GM18520 (cell line): ENCODE results near the gene KLHL17.

Experiments used
- ATAC-seq: cut with Tn5 transposase; IDR thresholded peaks from one replicate; pipeline ENCODE4 v1.9.1; 2021; ENCODE audit not compliant: unreplicated experiment

The KLHL17 gene

DNA sequence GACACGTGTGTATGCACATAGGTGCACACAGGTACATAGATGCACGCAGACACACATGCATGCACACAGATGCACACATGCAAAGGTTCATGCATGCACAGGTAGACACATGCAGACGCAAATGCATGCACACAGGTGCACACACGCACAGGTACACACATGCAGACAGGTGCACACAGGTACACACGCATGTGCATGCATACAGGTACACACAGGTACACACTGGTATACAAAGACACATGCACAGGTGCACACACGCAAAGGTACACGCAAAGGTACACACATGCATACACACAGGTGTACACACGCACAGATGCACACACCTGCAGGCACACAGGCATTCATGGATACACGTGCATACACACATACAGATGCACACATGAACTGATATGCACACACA is 10.1 kb upstream of the KLHL17 start:
- no peak for ATAC-seq

DNA sequence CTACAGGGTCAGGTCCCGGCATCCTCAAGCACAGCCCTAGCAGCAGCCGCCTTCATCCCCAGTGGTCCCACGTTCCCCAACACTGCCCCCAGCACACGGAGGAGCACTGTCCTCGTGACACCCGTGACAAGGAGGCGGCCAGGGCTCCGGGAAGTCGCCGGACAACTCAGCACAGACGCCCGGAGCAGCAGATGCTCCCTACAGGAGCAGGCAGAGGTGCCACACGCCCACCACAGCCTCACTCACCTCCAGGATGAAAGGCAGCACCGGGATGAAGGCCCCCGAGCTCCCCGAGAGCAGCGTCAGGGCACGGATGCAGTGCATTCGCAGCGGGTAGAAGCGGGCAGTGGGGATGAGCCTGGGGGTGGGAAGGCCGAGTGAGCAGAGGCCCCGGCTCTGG is 9.5 kb upstream of the KLHL17 start:
- ATAC-seq, result no peak

DNA sequence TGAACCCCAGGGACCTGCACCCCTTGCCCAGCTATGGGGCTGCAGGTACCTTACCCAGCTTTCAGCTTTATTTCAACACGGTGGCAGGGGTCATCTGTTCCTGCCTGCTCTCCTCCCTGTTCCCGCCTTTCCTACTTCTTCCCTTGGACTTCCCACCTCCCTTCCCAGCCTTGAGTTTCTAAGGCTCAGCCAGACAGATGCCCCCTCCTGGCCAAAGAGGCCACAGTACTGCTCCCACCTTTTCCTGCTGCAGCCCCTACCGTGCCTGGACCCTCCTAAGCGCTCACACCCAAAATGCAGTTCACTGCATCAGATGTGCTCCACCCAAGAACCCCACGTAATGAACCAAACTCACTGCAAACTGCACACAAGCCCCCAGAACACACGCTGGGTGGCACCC is 9.0 kb upstream of the KLHL17 start:
- no peak for ATAC-seq

DNA sequence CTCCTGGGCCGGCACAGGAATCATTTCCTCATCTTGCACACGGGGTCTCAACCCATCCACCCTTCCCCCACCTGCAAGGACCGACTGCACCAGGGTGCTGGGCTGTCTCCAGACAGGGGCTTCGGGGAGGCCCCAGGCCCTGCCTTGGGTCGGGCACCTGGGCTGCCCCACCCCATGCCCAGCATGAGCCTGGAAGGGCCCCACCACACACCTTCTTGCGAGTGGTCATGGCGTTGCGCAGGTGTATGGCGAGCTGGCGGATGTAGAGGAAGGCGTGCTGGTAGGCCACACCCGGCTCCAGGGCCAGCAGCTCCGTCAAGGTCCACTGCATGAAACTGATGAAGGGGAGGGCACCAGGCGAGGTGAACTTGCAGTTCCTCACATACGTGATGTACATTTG is 8.2 kb upstream of the KLHL17 start:
- ATAC-seq, result no peak

DNA sequence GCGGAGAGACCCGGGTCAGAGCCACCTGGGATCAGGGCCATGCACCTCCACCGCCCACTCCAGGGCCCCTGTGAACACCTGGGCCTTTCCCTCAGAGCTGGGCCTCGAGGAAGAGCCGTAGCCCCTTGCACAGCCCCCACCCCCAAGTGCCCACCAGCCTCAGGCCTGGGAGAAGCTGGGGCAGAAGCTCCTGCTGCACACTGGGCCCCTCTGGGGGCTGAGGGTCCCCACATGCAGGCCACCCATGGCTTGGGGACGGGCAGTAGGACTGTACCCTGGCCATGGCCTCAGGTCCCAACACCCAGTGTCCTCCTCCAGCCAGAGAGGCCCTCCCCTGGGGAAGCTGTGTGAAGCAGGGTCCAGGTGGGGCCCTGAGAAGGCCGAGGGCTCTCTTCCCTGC is 7.8 kb upstream of the KLHL17 start:
- ATAC-seq, result no peak

DNA sequence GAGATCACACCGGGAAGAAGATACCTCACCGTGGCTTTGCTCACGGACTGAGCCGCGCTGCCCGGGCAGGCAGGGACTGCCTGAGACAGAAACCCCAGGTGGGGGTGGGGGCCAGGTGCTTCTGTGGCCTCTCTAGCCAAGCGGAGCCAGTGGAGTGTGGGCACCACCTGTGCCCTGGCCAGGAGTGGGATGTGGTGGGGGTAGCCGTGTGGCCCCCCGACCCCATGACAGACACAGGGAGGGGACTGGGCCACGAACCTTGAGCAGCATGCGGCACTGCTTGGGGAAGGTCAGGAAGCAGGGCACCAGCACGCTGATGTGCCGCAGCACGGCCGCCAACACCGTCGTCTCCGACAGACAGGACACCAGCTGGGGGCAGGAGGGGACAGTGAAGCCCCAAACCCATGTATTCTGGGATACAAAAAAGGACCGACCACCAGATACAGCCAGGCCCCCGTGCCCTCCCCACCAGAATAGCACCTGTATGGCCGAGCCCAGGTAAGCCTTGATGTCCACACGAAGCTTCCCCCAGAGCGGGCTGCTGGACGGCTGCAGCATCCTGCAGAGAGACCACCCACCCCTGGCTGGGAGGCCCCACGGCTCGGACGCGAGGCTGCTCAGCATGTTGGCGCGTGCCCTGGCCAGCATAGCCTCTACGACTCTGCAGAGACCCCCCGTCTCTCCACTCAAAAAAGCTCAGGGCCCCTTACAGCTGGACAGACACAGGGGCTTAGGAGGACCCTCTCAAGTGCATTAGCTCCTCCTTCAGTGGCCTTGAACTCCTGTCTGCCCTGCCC is 6.7 kb upstream of the KLHL17 start:
- ATAC-seq, result no peak

DNA sequence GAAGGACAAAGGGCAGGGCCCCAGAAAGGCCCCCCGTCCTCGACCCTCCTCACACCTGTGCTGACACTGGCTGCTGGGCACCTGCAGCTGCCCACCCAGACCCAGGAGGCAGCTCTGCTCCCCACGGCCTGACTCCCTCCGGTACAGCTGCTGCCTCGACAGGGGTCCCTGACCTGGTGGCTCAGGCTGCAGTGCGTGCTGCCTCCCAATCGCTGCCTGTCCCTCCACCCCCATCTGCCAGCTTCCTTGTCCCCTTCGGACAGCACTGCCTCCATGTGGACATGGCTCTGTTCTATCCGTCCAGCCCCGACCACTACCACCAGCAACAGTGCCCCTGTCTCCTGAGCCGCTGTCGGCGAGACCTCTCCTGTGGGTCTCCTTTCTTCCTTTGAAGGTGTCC is 5.5 kb upstream of the KLHL17 start:
- ATAC-seq, result no peak

DNA sequence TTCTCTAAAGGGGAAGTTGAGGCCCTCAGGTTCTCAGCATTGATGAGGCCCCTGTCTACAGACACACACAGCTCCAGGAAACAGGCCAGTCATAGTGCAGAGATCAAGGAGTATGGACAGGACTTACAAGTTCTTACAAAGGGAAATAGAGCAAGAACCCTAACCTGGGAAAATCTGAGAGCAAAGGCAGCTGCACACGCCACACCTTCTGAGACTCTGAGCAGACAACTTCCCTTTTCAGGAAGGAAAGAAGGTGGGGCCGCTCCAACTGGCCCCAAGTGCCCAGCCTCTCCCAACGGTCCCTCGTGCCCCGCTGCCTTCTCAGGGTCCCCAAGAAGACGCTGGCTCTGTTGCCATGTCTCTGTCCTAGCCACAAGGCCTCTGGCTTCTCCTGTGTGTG is 4.9 kb upstream of the KLHL17 start:
- ATAC-seq, result no peak

DNA sequence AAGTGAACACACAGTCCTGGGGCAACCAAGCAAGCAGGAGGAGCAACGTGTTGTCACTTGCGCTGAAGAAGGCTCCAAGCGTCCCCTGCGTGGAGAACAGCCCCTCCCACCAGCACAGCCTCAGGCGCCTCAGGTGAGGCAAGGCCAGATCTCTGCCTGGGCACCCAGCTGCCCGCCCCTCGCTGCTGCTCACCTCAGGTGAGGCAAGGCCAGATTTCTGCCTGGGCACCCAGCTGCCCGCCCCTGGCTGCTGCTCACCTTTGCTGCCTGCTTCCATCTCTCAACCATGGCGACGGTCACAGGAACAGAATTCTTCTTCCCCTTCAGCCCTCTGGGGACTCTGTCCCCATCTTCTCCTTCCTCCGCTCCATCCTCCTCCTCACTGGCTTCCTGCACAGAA is 3.7 kb upstream of the KLHL17 start:
- no peak for ATAC-seq

DNA sequence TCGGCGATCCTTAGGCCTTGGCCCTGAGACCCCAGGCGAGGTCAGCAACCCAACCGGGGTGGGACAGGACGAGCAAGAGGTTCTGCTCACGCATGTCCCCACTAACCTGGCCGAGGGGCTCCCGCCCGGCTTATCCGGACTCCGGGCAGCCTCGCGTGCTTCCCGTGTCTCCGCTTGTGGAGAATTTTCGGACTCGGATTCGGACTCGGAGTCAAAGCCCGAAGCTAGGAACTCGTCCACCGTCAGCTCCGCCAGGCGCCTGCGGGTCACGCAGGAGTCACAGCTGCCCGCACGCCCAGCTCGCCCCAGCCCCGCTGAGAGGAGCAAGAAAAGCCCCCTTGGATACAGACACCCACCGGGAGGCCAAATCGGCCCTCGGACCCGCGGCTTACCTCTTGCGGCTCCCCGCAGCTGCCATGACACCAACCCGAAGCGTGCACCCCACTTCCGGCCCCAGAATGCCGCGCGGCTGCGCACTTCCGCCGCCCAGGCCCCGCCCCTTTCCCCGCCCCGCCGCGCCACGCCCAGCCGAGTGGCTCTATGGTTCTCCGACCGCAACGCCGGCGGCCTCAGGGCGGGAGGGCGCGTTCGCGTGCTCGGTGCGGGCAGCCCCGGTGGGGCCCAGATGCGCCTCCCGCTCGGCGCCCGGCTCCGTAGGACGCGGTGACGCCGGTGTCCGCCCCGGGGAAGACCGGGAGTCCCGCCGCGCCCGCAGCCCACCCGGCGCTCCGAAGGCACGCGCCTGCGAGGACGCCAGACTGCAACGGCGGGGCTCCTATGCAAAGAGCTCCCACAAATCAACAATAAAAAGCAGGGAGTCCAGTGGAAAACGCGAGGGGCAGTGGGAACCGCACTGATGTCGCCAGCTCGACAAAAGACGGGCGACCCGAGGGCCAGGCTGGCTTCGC is 1.3 kb upstream of the KLHL17 start, which contains the start of gene NOC2L:
TSS of gene NOC2L (minus strand) at position 434 of the 908 bp plus-strand sequence. CDS start at position 418, 16 bp downstream.
- peak; percentile 54 for ATAC-seq

DNA sequence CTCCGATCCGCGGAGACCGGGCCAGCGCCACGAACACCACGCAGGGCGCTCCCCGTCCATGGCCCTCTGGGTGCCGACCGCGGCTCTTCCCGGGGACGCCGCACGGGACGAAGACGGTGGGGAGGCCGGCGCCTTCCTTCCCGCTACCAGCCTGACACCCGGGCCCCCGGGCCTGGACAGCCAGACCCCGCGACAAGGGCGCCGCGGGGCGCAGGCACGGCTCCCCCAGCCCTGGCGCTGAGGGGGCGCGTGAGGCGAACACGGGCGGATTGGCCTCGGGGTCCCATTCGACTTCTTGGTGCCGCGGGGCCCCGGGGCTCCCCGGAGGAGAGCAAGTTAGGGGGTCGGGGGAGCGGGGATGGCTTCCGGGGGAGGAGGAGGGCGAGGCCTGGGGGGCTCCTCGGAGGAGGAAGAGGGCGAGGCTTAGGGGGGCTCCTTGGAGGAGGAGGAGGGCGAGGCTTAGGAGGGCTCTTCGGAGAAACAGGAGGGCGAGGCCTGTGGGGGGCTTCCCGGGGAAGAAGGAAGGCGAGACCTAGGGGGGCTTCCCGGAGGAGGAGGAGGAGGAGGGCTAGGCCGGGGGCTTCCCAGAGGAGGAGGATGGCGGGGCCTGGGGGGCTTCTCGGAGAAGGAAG is 537 bp upstream of the KLHL17 start:
- ATAC-seq, result no peak

DNA sequence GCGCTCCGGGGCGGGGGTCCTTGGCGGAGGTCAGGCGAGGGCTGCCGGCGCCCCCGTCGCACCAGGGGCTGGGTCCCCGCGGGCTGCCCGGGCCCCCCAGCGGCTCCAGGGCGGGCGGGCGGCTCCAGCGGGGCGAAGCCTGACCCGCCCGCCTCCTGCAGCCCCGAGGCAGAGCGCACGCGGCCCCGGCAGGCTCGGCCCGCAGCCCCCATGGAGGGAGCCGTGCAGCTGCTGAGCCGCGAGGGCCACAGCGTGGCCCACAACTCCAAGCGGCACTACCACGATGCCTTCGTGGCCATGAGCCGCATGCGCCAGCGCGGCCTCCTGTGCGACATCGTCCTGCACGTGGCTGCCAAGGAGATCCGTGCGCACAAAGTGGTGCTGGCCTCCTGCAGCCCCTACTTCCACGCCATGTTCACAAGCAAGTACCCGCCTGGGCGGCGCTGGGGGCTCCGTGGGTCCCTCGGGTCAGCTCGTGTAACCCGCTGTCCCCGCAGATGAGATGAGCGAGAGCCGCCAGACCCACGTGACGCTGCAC is 817 bp downstream of the KLHL17 start:
- no peak for ATAC-seq

DNA sequence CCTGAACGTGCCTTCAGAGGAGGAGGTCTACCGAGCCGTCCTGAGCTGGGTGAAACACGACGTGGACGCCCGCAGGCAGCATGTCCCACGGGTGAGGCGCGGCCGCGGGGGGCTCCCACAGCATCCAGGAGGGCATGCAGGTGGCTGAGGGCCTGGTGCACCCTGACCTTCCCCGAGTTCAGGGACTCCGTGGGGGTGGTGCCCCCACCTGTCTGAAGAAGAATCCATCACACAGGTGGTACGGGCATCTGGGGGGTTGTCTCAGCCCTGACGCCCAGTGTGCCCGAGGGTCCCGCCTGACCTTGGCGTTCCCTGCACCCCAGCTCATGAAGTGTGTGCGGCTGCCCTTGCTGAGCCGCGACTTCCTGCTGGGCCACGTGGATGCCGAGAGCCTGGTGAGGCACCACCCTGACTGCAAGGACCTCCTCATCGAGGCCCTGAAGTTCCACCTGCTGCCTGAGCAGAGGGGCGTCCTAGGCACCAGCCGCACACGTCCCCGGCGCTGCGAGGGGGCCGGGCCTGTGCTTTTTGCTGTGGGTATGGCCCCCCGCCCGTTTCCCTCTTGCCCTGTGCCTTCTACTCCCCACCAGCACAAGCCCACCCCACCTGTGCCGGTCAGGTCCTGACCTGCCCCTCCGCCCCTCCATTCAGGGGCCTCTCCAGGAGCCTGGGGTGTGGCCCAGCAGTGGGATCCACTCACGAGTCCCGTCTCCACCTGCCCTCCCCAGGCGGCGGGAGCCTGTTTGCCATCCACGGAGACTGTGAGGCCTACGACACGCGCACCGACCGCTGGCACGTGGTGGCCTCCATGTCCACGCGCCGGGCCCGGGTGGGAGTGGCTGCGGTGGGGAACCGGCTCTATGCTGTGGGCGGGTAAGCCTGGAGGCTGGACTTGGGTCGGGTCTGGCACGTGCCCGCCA is 2.3 kb downstream of the KLHL17 start:
- no peak for ATAC-seq

DNA sequence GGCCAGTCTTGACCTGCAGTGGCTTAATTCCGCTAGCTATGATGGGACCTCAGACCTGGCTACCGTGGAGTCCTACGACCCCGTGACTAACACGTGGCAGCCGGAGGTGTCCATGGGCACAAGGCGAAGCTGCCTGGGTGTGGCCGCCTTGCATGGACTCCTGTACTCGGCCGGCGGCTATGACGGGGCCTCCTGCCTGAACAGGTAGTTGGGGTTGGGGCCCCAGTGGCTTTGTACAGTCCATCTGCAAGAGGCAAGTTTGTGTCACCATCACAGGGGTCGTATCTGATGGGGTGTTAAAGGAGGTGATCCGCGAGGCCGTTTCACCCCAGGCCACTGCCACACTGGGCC is 2.9 kb downstream of the KLHL17 start:
- no peak for ATAC-seq

DNA sequence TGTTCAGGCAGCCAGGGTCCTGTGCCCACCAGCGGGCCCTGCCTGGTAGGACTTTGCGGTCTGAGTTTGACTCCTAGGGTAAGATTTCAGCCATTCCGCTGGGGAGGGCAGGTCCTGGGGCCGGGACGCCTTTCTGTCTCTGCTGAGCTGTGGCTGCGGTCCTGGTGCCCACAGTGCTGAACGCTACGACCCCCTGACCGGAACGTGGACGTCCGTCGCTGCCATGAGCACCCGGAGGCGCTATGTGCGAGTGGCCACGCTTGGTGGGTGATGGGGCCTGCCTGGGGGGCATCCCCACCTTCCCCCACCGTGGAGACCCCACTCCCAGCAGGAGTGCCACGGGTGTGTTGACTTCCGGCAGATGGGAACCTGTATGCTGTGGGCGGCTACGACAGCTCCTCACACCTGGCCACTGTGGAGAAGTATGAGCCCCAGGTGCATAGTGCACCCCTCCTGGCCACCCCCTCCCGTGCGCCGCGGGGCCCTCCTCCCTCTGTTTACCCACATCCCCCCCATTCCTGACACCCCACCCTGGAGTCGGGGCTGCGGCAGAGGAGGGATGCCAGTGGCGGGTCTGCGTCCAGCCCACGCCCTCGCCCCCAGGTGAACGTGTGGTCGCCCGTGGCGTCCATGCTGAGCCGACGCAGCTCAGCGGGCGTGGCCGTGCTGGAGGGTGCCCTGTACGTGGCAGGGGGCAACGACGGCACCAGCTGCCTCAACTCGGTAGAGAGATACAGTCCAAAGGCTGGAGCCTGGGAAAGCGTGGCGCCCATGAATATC is 3.6 kb downstream of the KLHL17 start:
- no peak for ATAC-seq

DNA sequence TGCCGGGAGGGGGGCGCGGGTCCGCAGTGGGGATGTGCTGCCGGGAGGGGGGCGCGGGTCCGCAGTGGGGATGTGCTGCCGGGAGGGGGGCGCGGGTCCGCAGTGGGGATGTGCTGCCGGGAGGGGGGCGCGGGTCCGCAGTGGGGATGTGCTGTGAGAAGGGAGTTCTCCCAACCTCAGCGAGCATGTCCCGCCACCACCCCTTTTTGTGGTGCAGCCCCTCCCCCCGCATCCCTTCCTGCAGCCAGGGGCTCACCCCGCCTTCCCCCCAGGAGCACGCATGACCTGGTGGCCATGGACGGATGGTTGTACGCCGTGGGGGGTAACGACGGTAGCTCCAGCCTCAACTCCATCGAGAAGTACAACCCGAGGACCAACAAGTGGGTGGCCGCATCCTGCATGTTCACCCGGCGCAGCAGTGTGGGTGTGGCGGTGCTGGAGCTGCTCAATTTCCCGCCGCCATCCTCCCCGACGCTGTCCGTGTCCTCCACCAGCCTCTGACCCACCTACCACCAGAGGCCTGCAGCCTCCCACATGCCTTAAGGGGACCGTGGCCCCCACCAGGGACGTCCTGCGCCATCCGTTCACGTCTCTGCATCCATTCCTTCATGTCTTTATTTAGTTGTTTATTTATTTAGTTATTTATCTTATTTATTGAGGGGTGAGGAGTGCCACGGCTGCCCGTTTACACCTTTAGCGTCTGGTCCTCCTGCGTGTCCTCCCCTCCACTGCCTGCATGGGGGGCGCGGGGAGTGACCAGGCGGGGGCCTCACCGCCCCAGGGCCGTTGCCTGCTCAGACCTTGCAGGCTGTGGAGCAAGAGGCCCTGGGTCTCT is 4.5 kb downstream of the KLHL17 start:
- ATAC-seq, result no peak

DNA sequence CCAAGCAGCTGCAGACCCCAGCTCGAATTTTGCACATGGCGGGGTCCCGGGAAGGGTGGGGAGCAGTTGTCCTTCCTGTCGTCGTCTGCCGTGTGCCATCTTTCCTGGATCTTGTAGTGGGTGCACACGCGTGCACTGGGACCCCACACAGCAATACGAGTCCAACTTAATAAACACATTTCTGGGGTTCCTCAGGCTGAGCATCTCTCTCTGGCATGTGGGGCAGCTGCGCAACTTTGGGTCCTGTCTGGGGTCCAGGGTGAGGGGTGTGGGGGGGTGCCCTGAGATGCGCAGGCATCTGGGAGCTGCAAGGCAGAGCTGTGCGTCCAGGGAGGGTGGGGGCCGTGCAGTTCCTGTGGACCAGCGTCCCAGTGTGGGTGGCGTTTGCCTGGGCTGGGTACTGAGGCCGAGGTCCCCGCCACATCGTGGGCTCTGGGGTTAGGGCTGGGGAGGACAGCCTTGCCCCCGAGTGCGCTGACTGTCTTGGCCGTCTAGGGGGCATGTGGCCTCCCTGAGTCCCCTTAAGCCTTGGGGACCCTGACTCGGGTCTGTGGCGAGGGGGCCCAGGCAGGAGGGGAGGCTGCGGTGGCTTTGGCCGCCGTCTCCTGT is 5.2 kb downstream of the KLHL17 start:
- ATAC-seq, result no peak

DNA sequence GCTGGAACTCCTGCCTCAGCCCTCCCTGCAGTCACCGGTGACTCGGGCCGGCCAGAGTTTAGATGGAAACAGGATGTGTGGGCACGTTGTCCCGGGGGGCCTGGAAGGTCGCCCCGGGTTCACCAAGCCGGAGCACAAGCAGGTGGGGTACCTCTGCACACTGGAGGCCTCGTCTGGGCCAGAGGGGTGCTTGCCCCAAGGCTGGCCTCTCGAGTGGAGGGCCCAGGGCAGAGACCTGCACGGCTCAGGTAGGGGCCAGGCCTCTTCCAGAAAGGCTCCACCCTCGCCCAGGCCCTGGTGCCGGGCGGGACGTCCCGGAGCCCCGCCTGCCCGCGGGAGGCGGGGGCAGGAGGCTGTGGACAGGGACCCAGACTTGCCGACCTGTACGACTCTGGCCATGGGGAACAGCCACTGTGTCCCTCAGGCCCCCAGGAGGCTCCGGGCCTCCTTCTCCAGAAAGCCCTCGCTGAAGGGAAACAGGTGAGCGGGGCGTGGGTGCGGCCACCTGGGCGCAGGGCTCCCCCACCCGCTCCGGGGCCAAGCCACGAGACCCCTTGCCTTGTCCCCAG is 5.8 kb downstream of the KLHL17 start, which contains the start of gene PLEKHN1:
TSS of gene PLEKHN1 (plus strand) at position 348 of the 569 bp plus-strand sequence. CDS start at position 398, 50 bp downstream.
- no peak for ATAC-seq
